DND-41 (cell line): ENCODE measurements around the gene NEURL1B.

Experiments used
- ATAC-seq: fragments of 200-7000 bp; cut with Tn5 transposase; 3 replicates; pipeline ENCODE4 v1.9.1; 2021; ENCODE audit warnings: low read depth; ENCODE audit not compliant: insufficient read depth
- DNase-seq: peaks from one replicate; pipeline ENCODE4 v3.0.0-alpha.2; 2020
- H2AFZ ChIP-seq: 2 replicates; pipeline ENCODE4 v1.6.0; 2012; ENCODE audit warnings: low read depth, low read length
- H3K27ac ChIP-seq: 2 replicates; pipeline ENCODE4 v1.5.1; 2012; ENCODE audit warnings: low read length, inconsistent platforms
- H3K27me3 ChIP-seq: fragments of 200-600 bp; sonication (generic); 2 replicates; pipeline ENCODE4 v1.6.0; 2012; ENCODE audit warnings: low read length, mild to moderate bottlenecking, inconsistent platforms; ENCODE audit not compliant: insufficient read depth, poor library complexity
- H3K36me3 ChIP-seq: 2 replicates; pipeline ENCODE4 v1.5.1; 2012; ENCODE audit warnings: low read length, inconsistent platforms; ENCODE audit not compliant: insufficient read depth
- H3K4me1 ChIP-seq: 2 replicates; pipeline ENCODE4 v1.5.1; 2012; ENCODE audit warnings: mild to moderate bottlenecking, low read length; ENCODE audit not compliant: insufficient read depth
- H3K4me2 ChIP-seq: 2 replicates; pipeline ENCODE4 v1.6.0; 2012; ENCODE audit warnings: mild to moderate bottlenecking, moderate library complexity, low read length, inconsistent platforms; ENCODE audit not compliant: insufficient read depth
- H3K4me3 ChIP-seq, 2 experiments: fragments of 200-600 bp in 1 of 2; shearing (Covaris generic) in 1 of 2; 2 replicates each; pipeline ENCODE4 v1.5.1; 2012 to 2016; ENCODE audit warnings: inconsistent platforms in 2 of 2, low read length in 2 of 2, mild to moderate bottlenecking in 2 of 2, low read depth in 1 of 2, moderate library complexity in 1 of 2
- H3K79me2 ChIP-seq: 2 replicates; pipeline ENCODE4 v1.6.0; 2012; ENCODE audit warnings: low read length, inconsistent platforms; ENCODE audit not compliant: insufficient read depth
- H3K9ac ChIP-seq: 2 replicates; pipeline ENCODE4 v1.6.0; 2012; ENCODE audit warnings: low read depth, mild to moderate bottlenecking, inconsistent platforms, low read length, moderate library complexity
- H3K9me3 ChIP-seq: 2 replicates; pipeline ENCODE4 v1.5.1; 2012; ENCODE audit warnings: low read length, moderate library complexity, mild to moderate bottlenecking, inconsistent platforms; ENCODE audit not compliant: insufficient read depth, severe bottlenecking
- H4K20me1 ChIP-seq: 2 replicates; pipeline ENCODE4 v1.6.0; 2012; ENCODE audit warnings: low read length; ENCODE audit not compliant: insufficient read depth
- EZH2 ChIP-seq: IDR thresholded peaks from 3 replicates; pipeline ENCODE4 v1.6.1; 2012; ENCODE audit warnings: borderline replicate concordance, low read depth, mild to moderate bottlenecking, moderate library complexity, low read length, inconsistent platforms; ENCODE audit not compliant: severe bottlenecking
- TF ChIP-seq, protein P1 (sequence below): IDR thresholded peaks from 2 replicates; pipeline ENCODE4 v1.5.1; 2012; ENCODE audit warnings: borderline replicate concordance, low read length, moderate library complexity, mild to moderate bottlenecking; ENCODE audit not compliant: poor library complexity, severe bottlenecking; ENCODE audit errors: extremely low read depth

NEURL1B gene

DNA sequence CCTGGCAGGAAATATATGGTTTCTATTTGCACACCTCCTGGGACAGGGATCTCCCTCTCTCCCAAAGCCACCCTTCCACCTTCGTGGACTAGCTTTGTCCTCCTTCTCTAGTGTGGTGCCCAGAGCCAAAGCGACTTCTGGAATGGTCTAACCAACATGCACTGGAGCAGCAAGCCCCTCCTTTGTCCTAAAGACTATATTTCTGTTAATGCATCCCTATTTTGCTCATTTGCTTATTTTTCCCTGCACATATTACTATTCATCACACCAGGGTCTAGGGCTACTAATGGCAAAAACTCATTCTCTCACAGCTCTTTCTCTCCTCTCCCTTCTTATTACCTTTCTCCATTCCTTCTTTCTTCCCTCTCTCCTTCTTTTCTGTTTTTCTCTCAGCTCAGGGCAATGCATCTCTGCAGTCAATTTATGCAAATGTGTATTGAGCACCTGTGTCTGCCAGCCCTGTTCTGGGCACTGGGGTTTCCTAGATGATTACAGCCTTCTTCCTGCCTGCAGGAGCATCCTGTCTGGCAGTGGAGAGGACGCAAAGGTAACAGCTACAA lies 2.8 kb upstream of the NEURL1B start:
- H3K9me3 ChIP-seq: no peaks in the 10 kb centered on the region
- no peaks in the 10 kb centered on the region for H3K79me2 ChIP-seq
- peaks cover 23% of the 10 kb centered on the region for H3K27me3 ChIP-seq
- no peak overlapping the region for H3K4me3 ChIP-seq
- H3K9ac ChIP-seq: no peak overlapping the region
- DNase-seq (no peak), ATAC-seq (no peak)
- no peak overlapping the region for H2AFZ ChIP-seq
- peaks cover 15% of the 10 kb centered on the region for H3K4me1 ChIP-seq
- no peak for TF ChIP-seq EZH2
- TF ChIP-seq, protein P1, sequence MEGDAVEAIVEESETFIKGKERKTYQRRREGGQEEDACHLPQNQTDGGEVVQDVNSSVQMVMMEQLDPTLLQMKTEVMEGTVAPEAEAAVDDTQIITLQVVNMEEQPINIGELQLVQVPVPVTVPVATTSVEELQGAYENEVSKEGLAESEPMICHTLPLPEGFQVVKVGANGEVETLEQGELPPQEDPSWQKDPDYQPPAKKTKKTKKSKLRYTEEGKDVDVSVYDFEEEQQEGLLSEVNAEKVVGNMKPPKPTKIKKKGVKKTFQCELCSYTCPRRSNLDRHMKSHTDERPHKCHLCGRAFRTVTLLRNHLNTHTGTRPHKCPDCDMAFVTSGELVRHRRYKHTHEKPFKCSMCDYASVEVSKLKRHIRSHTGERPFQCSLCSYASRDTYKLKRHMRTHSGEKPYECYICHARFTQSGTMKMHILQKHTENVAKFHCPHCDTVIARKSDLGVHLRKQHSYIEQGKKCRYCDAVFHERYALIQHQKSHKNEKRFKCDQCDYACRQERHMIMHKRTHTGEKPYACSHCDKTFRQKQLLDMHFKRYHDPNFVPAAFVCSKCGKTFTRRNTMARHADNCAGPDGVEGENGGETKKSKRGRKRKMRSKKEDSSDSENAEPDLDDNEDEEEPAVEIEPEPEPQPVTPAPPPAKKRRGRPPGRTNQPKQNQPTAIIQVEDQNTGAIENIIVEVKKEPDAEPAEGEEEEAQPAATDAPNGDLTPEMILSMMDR: no peak
- no peak overlapping the region for H3K27ac ChIP-seq
- H3K4me2 ChIP-seq: no peak overlapping the region
- no peaks in the 10 kb centered on the region for H3K36me3 ChIP-seq
- H4K20me1 ChIP-seq: no peaks in the 10 kb centered on the region; the same call in none of the 2 replicates

DNA sequence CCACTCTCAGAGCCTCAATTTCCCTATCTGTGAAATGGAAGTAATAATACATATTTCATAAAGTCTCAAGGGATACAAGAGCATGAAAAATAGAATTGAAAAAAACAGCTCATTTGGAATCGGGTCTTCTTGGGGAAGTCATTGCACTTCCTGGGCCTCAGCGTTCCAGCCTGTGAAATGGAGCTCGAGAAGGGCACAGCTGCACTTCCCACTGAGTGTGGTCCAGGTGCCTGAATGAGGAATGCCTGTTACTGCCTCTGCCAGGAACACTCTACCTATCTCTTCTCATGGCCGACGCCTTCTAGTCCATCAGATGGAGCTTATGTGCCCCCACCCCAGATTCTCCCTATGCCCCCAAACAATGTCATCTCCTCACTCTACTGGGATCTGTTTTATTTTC lies 924 bp upstream of the NEURL1B start:
- no peak for ATAC-seq

DNA sequence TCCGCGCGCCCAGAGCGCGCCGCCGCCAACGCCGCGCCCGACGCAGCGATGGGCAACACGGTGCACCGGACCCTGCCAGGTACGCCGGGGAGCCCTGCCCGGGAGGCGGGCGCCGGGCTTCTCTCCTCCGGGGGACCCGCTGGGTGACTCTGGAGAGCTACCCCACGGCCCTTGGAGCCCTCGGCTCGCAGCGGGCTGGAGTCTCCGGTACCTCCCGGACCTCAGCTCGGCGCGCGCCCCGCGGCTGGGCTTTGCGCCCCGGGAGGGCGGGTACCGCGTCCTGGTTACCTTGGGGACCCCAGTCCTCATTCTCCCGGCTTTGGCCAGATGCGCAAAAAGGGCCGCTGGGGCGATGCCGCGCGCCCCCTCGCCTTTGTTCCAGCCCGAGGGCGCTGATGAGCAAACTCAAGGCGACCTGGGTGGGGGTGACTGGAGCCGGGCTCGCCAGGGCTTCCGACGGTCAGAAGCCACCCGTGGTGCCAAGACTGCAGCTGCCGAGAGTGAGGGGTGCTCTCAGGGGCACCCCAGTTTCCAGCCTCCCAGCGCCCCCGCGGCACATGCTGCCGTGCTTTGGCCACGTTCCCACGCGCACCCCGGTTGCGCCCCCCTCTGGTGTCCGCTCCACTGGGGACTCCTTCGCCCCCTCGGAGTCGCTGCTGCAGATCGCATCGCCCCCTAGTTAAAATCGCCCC lies 442 bp downstream of the NEURL1B start:
- Histone ChIP-seq H3K9me3 (no peaks in the 10 kb centered on the region), H4K20me1 (no peaks in the 10 kb centered on the region; the same call in none of the 2 replicates), H3K36me3 (no peaks in the 10 kb centered on the region), H3K9ac (peak overlapping the region; percentile 79; the same call in 1 of the 2 replicates), H2AFZ (peak overlapping the region; percentile 62), H3K27me3 (peaks cover 27% of the 10 kb centered on the region), H3K27ac (no peak overlapping the region), H3K4me1 (peaks cover 15% of the 10 kb centered on the region), H3K4me3 (peak overlapping the region in 1 of 2 experiments; percentile 62; a peak in 2 of 4 replicates), H3K4me2 (peak overlapping the region; percentile 91), H3K79me2 (no peaks in the 10 kb centered on the region)
- no peak for DNase-seq
- ATAC-seq: no peak
- peak; percentile 81 for TF ChIP-seq EZH2
- TF ChIP-seq, protein P1: no peak

More for the DNA sequence above, 924 bp upstream of the NEURL1B start:
- Histone ChIP-seq H2AFZ (peak overlapping the region; percentile 84), H3K4me3 (peak overlapping the region in 1 of 2 experiments; percentile 62; a peak in 1 of 4 replicates), H3K79me2 (no peaks in the 10 kb centered on the region), H3K4me1 (peaks cover 15% of the 10 kb centered on the region), H3K9ac (peak overlapping the region; percentile 79; the same call in 1 of the 2 replicates), H3K27ac (no peak overlapping the region; the same call in 1 of the 2 replicates), H4K20me1 (no peaks in the 10 kb centered on the region; the same call in none of the 2 replicates), H3K27me3 (peaks cover 27% of the 10 kb centered on the region), H3K36me3 (no peaks in the 10 kb centered on the region), H3K4me2 (peak overlapping the region; percentile 91), H3K9me3 (no peaks in the 10 kb centered on the region)
- no peak for TF ChIP-seq EZH2
- TF ChIP-seq, protein P1: no peak
- no peak for DNase-seq
